ENCODE measurements around the gene AIFM2. TPM values are rescaled to one million over a fixed set of nuclear protein-coding genes. Genes with fewer than 3 reads are reported as not detected.

The AIFM2 gene
- total and polyA plus RNA-seq, 2 donors (not counting 3 experiments of a cell fraction or from before 2014, with no cell fraction given): 6.9 to 8.7 TPM

DNA sequence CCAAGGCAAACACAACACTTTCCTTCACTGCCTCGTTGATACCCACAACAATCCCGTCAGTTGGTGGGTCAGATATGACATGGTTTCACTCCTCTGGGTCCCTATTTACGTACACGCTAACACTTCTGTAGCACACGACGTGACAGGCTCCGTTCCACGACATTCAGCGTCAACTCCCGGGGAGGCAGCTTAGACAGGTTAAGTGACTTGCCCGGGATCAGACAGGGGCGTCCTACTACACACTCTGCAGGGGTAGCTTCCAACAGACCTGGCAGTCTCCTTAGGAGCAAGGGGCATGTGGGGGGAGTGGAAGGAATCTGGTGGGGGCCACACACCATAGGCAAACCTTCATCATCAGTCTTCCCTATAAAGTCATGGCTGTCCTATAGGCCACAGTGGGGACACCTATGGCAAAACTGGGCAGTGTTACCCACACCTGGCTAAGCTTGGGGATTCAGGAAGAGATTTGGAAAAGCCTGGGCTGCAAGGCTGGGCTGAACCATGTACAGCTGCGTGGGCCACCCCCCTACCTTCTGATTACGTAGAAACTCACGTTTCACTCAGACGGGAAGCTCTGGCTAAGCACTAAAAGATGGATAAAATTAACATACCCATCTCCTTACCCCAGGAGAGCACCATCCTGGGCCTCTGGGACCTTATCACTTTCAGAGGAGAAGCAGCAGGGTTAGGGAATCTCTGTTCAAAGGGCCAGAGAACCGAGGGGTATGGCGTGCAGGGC, 11.9 kb upstream of the AIFM2 start:
- Histone ChIP-seq H3K36me3 (ENCODE audit: control insufficient read depth in 2 of 2, extremely low read depth in 1 of 2, insufficient read depth in 2 of 2, low read length in 2 of 2) (peaks cover 0 to 3% of the 10 kb centered on the region in 2 experiments), H3K9ac (replicated peaks; ENCODE audit: extremely low read depth, insufficient read depth, low read length) (no peak overlapping the region), H3K9me1 (replicated peaks; ENCODE audit: control insufficient read depth, extremely low read depth, insufficient read depth, low read length) (no peaks in the 10 kb centered on the region), H2AFZ (ENCODE audit: low read depth, low read length) (no peak overlapping the region), H3K9me3 (replicated peaks; ENCODE audit: control insufficient read depth, insufficient read depth, low read length) (no peaks in the 10 kb centered on the region), H3K27ac (ENCODE audit: insufficient read depth, low read depth, low read length) (no peak overlapping the region), H3K4me3 (replicated peaks in 1 of 3; ENCODE audit: insufficient read depth in 1 of 3, low read depth in 1 of 3, low read length in 3 of 3) (peak overlapping the region in 1 of 3 experiments; percentile 64), H3K4me2 (ENCODE audit: insufficient read depth, low read length) (peak overlapping the region; percentile 55), H3K4me1 (ENCODE audit: control insufficient read depth, extremely low read depth, insufficient read depth, low read length) (peaks cover 11% of the 10 kb centered on the region), H3K27me3 (ENCODE audit: control insufficient read depth in 2 of 2, insufficient read depth in 2 of 2, low read length in 2 of 2) (no peaks in the 10 kb centered on the region), H3K79me2 (ENCODE audit: control insufficient read depth, insufficient read depth, low read length) (peaks cover 4% of the 10 kb centered on the region), H4K20me1 (replicated peaks; ENCODE audit: control insufficient read depth, extremely low read depth, insufficient read depth, low read length) (no peaks in the 10 kb centered on the region)
- dilution Hi-C loops (cut with MboI; ENCODE audit: extremely low pct_ligation_motif_present, low sequenced_read_pairs) (no loop called here), intact Hi-C loops (cut with micrococcal nuclease) (loop anchor here (5.0 kb wide), 3 partner anchors 58 to 238 kb away; partner anchors contain the start of genes LRRC20 and PPA1)
- DNase-seq (ENCODE audit: low read depth, low spot score) (no peak), FAIRE-seq (no peak)
- TF ChIP-seq FOS (IDR thresholded peaks at IDR 0.05; ENCODE audit: borderline replicate concordance, insufficient read depth, low read length) (no peak), MYC (IDR thresholded peaks at IDR 0.05; ENCODE audit: low read depth, low read length) (no peak), EZH2 (IDR thresholded peaks at IDR 0.05; ENCODE audit: borderline replicate concordance, low read depth, low read length, severe bottlenecking) (no peak), POLR2AphosphoS5 (IDR thresholded peaks at IDR 0.05; ENCODE audit: insufficient read depth, low read depth, low read length) (no peak), POLR2A (IDR thresholded peaks at IDR 0.05; ENCODE audit: low read depth, low read length) (no peak), GATA2 (IDR thresholded peaks at IDR 0.05; ENCODE audit: insufficient read depth, insufficient read length, low read depth, low read length) (no peak), JUN (IDR thresholded peaks at IDR 0.05; ENCODE audit: borderline replicate concordance, insufficient read depth, insufficient read length, low read depth) (no peak)
- TF ChIP-seq, protein P1, sequence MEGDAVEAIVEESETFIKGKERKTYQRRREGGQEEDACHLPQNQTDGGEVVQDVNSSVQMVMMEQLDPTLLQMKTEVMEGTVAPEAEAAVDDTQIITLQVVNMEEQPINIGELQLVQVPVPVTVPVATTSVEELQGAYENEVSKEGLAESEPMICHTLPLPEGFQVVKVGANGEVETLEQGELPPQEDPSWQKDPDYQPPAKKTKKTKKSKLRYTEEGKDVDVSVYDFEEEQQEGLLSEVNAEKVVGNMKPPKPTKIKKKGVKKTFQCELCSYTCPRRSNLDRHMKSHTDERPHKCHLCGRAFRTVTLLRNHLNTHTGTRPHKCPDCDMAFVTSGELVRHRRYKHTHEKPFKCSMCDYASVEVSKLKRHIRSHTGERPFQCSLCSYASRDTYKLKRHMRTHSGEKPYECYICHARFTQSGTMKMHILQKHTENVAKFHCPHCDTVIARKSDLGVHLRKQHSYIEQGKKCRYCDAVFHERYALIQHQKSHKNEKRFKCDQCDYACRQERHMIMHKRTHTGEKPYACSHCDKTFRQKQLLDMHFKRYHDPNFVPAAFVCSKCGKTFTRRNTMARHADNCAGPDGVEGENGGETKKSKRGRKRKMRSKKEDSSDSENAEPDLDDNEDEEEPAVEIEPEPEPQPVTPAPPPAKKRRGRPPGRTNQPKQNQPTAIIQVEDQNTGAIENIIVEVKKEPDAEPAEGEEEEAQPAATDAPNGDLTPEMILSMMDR (IDR thresholded peaks at IDR 0.05; ENCODE audit: extremely low read depth in 1 of 2, insufficient read depth in 1 of 2, low read depth in 1 of 2, low read length in 2 of 2): no peak
- TF ChIP-seq, protein P2, sequence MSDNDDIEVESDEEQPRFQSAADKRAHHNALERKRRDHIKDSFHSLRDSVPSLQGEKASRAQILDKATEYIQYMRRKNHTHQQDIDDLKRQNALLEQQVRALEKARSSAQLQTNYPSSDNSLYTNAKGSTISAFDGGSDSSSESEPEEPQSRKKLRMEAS (IDR thresholded peaks at IDR 0.05; ENCODE audit: insufficient read depth, insufficient read length): no peak
- ChIA-PET POLR2A (interaction anchor here (1.0 kb wide), 1 partner anchor 26 kb away, joined by 4 read pairs; the partner anchor contains the start of gene SAR1A), CTCF (interaction anchor here (0.7 to 3.4 kb wide), 3 partner anchors 26 to 358 kb away, joined by 3 to 95 read pairs (median 29); partner anchors contain the start of gene SAR1A)
- BruUV-seq (replicated peaks): no TSS peak

All from endothelial cell of umbilical vein (primary cell).